Measurements from ENCODE around the gene GLT8D1.

The GLT8D1 gene

GRCh38 chr3:52710512-52710911 is 4.9 kb upstream of the GLT8D1 start:
- DNase-seq, result no peak

GRCh38 chr3:52707585-52707984 is 2.0 kb upstream of the GLT8D1 start:
- no peak for DNase-seq

GRCh38 chr3:52705438-52705687 is 228 bp downstream of the GLT8D1 start:
- DNase-seq, result no peak

- peak in 1 of 2 experiments; percentile 47 for DNase-seq
These were observed 767 bp downstream of the GLT8D1 start for GRCh38 chr3:52704611-52705437.

GRCh38 chr3:52703341-52703740 is 2.2 kb downstream of the GLT8D1 start:
- DNase-seq, result no peak

GRCh38 chr3:52697632-52697965 is 8.0 kb downstream of the GLT8D1 start:
- no peak for DNase-seq

GRCh38 chr3:52696830-52697631 is 8.6 kb downstream of the GLT8D1 start:
- DNase-seq, result peak in 1 of 2 experiments; percentile 19

GRCh38 chr3:52695798-52696671 is 9.6 kb downstream of the GLT8D1 start:
- DNase-seq, result no peak

GRCh38 chr3:52694528-52695189 is 10.9 kb downstream of the GLT8D1 start:
- no peak for DNase-seq

GRCh38 chr3:52693071-52693470 is 12.5 kb downstream of the GLT8D1 start:
- no peak for DNase-seq

GRCh38 chr3:52690560-52690959 is 15.0 kb downstream of the GLT8D1 start:
- no peak for DNase-seq

- no peak for DNase-seq
These were observed 16.4 kb downstream of the GLT8D1 start for GRCh38 chr3:52689151-52689550.

GRCh38 chr3:52688266-52688665 is 17.3 kb downstream of the GLT8D1 start:
- DNase-seq, result no peak

GRCh38 chr3:52685709-52686691 is 19.6 kb downstream of the GLT8D1 start, which contains the start of the genes GNL3 and PBRM1:
TSS of gene GNL3 (plus strand) at chr3:52686032. CDS start at chr3:52686093, 61 bp downstream.
TSS of gene PBRM1 (minus strand) at chr3:52685913.
- peak; percentile 87 to 88 for DNase-seq

GRCh38 chr3:52685285-52685708 is 20.3 kb downstream of the GLT8D1 start:
- peak; percentile 33 to 49 for DNase-seq

- DNase-seq, result no peak
These were observed 21.4 kb downstream of the GLT8D1 start for GRCh38 chr3:52684184-52684583.

GRCh38 chr3:52683611-52684010 is 22.0 kb downstream of the GLT8D1 start:
- DNase-seq, result no peak

GRCh38 chr3:52682016-52682415 is 23.6 kb downstream of the GLT8D1 start:
- DNase-seq, result peak; percentile 36 to 48

- DNase-seq, result no peak
These were observed 24.0 kb downstream of the GLT8D1 start for GRCh38 chr3:52681596-52681995.

- DNase-seq, result no peak
These were observed 25.8 kb downstream of the GLT8D1 start for GRCh38 chr3:52679811-52680210.

- DNase-seq, result no peak
These were observed 26.4 kb downstream of the GLT8D1 start for GRCh38 chr3:52679199-52679538.

All from Kasumi-1 (cell line).